OCI-LY3 (cell line): ENCODE measurements around the gene PET100.

ENCODE experiments used
- H2AFZ ChIP-seq: fragments of 200-600, 300-600 bp; shearing (Covaris generic); 2 replicates; pipeline ENCODE4 v1.6.0; 2014; ENCODE audit warnings: antibody characterized with exemption, low read depth, low read length
- H3K27ac ChIP-seq: fragments of 200-600, 300-600 bp; sonication (generic); 2 replicates; pipeline ENCODE4 v1.5.1; 2014; ENCODE audit warnings: mild to moderate bottlenecking, low read length, moderate library complexity, mixed read lengths
- H3K27me3 ChIP-seq: fragments of 200-600, 300-600 bp; sonication (generic); 2 replicates; pipeline ENCODE4 v1.6.1; 2014; ENCODE audit warnings: low read depth, low read length, mixed read lengths
- H3K36me3 ChIP-seq: fragments of 200-600, 300-600 bp; sonication (generic); replicated peaks from 2 replicates; pipeline ENCODE3; 2014; ENCODE audit warnings: low read depth, low read length, mixed read lengths
- H3K4me1 ChIP-seq: fragments of 300-600, 200-600 bp; sonication (generic); 2 replicates; pipeline ENCODE4 v1.6.1; 2014; ENCODE audit warnings: low read length, mixed read lengths
- H3K4me2 ChIP-seq: fragments of 200-600, 300-600 bp; sonication (generic); 2 replicates; pipeline ENCODE4 v1.6.1; 2014; ENCODE audit warnings: low read length, mixed read lengths
- H3K4me3 ChIP-seq: fragments of 300-600, 200-600 bp; sonication (generic); 2 replicates; pipeline ENCODE4 v1.5.1; 2014; ENCODE audit warnings: antibody characterized with exemption, mild to moderate bottlenecking, low read length, moderate library complexity
- H3K79me2 ChIP-seq: fragments of 300-600, 200-600 bp; shearing (Covaris generic); 2 replicates; pipeline ENCODE4 v1.6.1; 2014; ENCODE audit warnings: mild to moderate bottlenecking, low read length, mixed read lengths
- H3K9ac ChIP-seq: fragments of 300-600, 200-600 bp; shearing (Covaris generic); 2 replicates; pipeline ENCODE4 v1.6.0; 2014; ENCODE audit warnings: mild to moderate bottlenecking, low read length, moderate library complexity
- H3K9me3 ChIP-seq: fragments of 200-600, 300-600 bp; shearing (Covaris generic); 2 replicates; pipeline ENCODE4 v1.6.1; 2014; ENCODE audit warnings: low read length, mixed read lengths; ENCODE audit not compliant: insufficient read depth
- H4K20me1 ChIP-seq: fragments of 200-600, 300-600 bp; sonication (generic); 2 replicates; pipeline ENCODE4 v1.6.1; 2016; ENCODE audit warnings: low read length, mixed read lengths; ENCODE audit not compliant: insufficient read depth
- EZH2phosphoT487 ChIP-seq: fragments of 200-600 bp; shearing (Covaris generic); IDR thresholded peaks from 2 replicates; pipeline ENCODE4 v1.6.1; 2018; ENCODE audit warnings: antibody characterized with exemption, mixed run types, low read depth
- TF ChIP-seq, protein P1 (sequence below): fragments of 200-600, 300-600 bp; sonication (generic); IDR thresholded peaks from 2 replicates; pipeline ENCODE4 v1.5.1; 2014; ENCODE audit warnings: antibody characterized with exemption, low read length, low read depth

Gene PET100

DNA sequence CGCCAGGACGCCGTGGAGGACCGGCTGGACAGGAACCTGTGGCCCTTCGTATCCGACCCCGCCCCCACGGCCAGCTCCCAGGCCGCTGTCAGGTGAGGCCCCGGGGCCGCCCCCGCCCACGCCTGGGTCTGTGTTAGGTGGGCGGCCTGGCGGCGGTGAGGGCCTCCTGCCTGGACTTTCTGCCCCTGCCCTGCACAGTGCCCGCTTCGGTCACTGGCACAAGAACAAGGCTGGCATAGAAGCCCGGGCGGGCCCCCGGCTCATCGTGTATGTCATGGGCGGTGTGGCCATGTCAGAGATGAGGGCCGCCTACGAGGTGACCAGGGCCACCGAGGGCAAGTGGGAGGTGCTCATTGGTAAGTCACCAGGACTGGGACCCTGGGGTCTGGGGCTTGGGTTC is 17.6 kb downstream of the PET100 start:
- H4K20me1 ChIP-seq: no peaks in the 10 kb centered on the region
- no peak overlapping the region for H3K4me3 ChIP-seq
- no peaks in the 10 kb centered on the region for H3K79me2 ChIP-seq
- no peak overlapping the region for H3K4me2 ChIP-seq
- no peaks in the 10 kb centered on the region for H3K9me3 ChIP-seq
- H3K27me3 ChIP-seq: 0 out of 2 replicates have a peak, but pooled peaks cover 3% of the 10 kb centered on the region
- no peak overlapping the region for H2AFZ ChIP-seq
- TF ChIP-seq, protein P1, sequence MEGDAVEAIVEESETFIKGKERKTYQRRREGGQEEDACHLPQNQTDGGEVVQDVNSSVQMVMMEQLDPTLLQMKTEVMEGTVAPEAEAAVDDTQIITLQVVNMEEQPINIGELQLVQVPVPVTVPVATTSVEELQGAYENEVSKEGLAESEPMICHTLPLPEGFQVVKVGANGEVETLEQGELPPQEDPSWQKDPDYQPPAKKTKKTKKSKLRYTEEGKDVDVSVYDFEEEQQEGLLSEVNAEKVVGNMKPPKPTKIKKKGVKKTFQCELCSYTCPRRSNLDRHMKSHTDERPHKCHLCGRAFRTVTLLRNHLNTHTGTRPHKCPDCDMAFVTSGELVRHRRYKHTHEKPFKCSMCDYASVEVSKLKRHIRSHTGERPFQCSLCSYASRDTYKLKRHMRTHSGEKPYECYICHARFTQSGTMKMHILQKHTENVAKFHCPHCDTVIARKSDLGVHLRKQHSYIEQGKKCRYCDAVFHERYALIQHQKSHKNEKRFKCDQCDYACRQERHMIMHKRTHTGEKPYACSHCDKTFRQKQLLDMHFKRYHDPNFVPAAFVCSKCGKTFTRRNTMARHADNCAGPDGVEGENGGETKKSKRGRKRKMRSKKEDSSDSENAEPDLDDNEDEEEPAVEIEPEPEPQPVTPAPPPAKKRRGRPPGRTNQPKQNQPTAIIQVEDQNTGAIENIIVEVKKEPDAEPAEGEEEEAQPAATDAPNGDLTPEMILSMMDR: no peak
- no peak for TF ChIP-seq EZH2phosphoT487
- H3K36me3 ChIP-seq: peaks cover 19% of the 10 kb centered on the region
- peaks cover 26% of the 10 kb centered on the region for H3K4me1 ChIP-seq
- no peak overlapping the region for H3K27ac ChIP-seq
- no peak overlapping the region for H3K9ac ChIP-seq

DNA sequence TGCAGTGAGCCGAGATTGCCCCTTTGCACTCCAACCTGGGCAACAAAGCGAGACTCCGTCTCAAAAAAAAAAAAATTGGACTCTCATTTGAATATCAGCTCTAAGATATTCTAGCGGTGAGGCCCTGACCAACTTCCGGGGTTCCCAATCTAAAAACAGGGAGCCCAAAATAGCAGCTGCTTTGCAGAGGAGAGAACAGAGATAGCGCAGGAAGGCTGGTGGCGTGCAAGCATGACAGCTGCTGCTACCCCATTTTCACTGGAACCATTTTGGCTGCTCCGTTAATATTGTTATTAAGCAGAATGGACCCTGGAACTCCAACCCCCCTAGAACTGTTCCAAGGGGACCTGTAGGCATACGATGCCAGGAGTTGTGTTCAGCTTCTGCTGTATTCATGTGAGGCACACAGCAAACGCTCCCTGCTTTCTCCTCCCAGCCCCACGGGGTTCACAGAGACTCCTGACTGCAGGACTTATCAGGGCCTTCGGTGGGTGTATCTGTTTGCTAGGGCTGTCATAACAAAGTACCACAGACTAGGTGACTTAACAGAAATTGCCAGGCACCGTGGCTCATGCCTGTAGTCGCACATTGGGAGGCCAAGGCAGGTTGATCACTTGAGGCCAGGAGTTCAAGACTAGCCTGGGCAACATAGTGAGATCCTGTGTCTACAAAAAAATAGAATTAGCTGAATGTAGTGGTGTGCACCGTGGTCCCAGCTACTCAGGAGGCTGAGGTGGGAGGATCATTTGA is 18.8 kb downstream of the PET100 start:
- Histone ChIP-seq H3K36me3 (peaks cover 19% of the 10 kb centered on the region), H2AFZ (no peak overlapping the region), H3K4me2 (no peak overlapping the region), H3K79me2 (no peaks in the 10 kb centered on the region), H3K9ac (no peak overlapping the region), H4K20me1 (no peaks in the 10 kb centered on the region), H3K4me1 (peaks cover 28% of the 10 kb centered on the region), H3K4me3 (no peak overlapping the region), H3K9me3 (no peaks in the 10 kb centered on the region), H3K27me3 (0 out of 2 replicates have a peak, but pooled peaks cover 3% of the 10 kb centered on the region), H3K27ac (no peak overlapping the region)
- TF ChIP-seq EZH2phosphoT487: no peak
- TF ChIP-seq, protein P1: no peak

DNA sequence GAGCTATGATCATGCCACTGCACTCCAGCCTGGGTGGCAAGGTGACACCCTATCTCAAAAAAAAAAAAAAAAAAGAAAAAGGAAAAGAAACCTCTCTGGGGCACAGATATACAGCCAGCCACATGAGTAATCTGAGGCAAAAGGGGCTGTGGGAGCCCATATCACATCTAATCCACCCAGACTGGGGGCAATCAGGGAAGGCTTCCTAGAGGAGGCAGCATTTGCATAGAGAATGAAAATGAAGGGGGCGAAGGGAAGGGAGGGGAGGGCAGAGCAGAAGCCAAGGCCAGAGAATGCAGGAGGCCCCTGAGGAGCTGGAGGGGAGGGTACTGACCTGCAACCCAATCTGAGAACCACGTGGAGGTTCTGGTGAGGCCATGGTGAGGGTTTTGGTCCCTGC is 20.6 kb downstream of the PET100 start:
- Histone ChIP-seq H2AFZ (no peak overlapping the region), H4K20me1 (no peaks in the 10 kb centered on the region), H3K79me2 (no peaks in the 10 kb centered on the region), H3K27me3 (0 out of 2 replicates have a peak, but pooled peaks cover 3% of the 10 kb centered on the region), H3K9me3 (no peaks in the 10 kb centered on the region), H3K36me3 (peaks cover 11% of the 10 kb centered on the region), H3K4me2 (no peak overlapping the region), H3K9ac (no peak overlapping the region), H3K4me1 (peaks cover 19% of the 10 kb centered on the region), H3K27ac (no peak overlapping the region), H3K4me3 (no peak overlapping the region)
- TF ChIP-seq EZH2phosphoT487: no peak
- TF ChIP-seq, protein P1: no peak

DNA sequence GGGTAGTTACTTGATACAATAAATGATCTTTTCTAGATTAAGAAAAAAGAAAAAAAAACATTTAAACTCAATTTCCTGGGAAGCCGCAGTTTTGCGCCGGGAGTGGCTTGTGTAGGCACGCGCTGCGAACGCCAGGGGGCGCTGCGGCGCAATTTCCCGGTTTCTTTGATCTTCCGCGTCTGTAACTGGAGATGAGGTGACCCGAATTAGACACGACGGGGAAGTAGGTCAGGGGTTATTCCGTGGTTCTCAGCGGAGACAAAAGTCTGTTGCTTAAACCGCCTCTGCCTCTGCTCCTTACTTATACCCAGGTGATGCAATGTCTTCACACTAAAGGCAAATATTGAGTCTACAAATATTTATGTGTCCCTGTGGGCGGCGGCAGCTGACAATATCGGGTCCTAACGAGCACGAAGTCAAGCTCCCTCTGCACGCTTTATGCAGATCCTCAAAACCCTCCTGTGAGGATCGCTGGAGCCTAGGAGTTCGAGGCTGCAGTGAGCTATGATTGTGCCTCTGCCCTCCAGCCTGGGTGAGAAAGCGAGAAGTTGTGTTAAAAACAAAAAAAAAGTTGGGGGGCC is 22.6 kb downstream of the PET100 start:
- H3K4me2 ChIP-seq: peak overlapping the region; percentile 71
- H3K27me3 ChIP-seq: 0 out of 2 replicates have a peak, but pooled peaks cover 3% of the 10 kb centered on the region
- no peaks in the 10 kb centered on the region for H3K9me3 ChIP-seq
- peaks cover 2% of the 10 kb centered on the region for H3K36me3 ChIP-seq
- no peaks in the 10 kb centered on the region for H4K20me1 ChIP-seq
- no peaks in the 10 kb centered on the region for H3K79me2 ChIP-seq
- H3K27ac ChIP-seq: no peak overlapping the region
- H3K4me3 ChIP-seq: peak overlapping the region; percentile 70
- no peak for TF ChIP-seq EZH2phosphoT487
- TF ChIP-seq, protein P1: peak; percentile 98
- peak overlapping the region; percentile 33 for H3K9ac ChIP-seq
- H3K4me1 ChIP-seq: peaks cover 2% of the 10 kb centered on the region; the same call in 1 of the 2 replicates
- H2AFZ ChIP-seq: peak overlapping the region; percentile 81
